Testis (tissue), 3 donors: ENCODE measurements around the gene CHST12. TPM values are rescaled to one million over a fixed set of nuclear protein-coding genes. Genes with fewer than 3 reads are reported as not detected.

Experiments used
- DNase-seq: peaks from one replicate; pipeline ENCODE4 v3.0.0-alpha.2; 2019
- H3K27ac ChIP-seq, 2 donors: fragments of 200-600 bp; sonication (generic); one replicate each; pipeline ENCODE4 v1.5.1; 2019
- H3K27me3 ChIP-seq: fragments of 200-600 bp; sonication (generic); one replicate; pipeline ENCODE4 v1.5.1; 2019
- H3K36me3 ChIP-seq: fragments of 200-600 bp; sonication (generic); one replicate; pipeline ENCODE4 v1.5.1; 2017; ENCODE audit warnings: low read depth; ENCODE audit errors: missing control alignments
- H3K4me1 ChIP-seq: fragments of 200-600 bp; sonication (generic); one replicate; pipeline ENCODE4 v1.5.1; 2019
- H3K4me3 ChIP-seq, 2 donors: fragments of 200-600 bp; sonication (generic); one replicate each; pipeline ENCODE4 v1.5.1; 2017 to 2019
- H3K9me3 ChIP-seq: fragments of 200-600 bp; sonication (generic); one replicate; pipeline ENCODE4 v1.5.1; 2017
- CTCF ChIP-seq, 3 experiments: fragments of 450-650 bp in 2 of 3; fragments of 200-600 bp in 1 of 3; sonication (generic) in 1 of 3; IDR thresholded peaks; one replicate each; pipeline ENCODE4 v1.5.1; 2016 to 2019; ENCODE audit warnings: antibody characterized with exemption in 3 of 3, mild to moderate bottlenecking in 2 of 3, moderate library complexity in 1 of 3
- POLR2A ChIP-seq: fragments of 450-650 bp; IDR thresholded peaks from one replicate; pipeline ENCODE4 v1.6.1; 2017; ENCODE audit warnings: antibody characterized with exemption, mild to moderate bottlenecking, moderate library complexity
- WGBS, 2 donors: methylation state at CpG; one replicate each; pipeline ENCODE4 v1.1.5; 2018; 5-methylcytosine and 5-hydroxymethylcytosine counted together
- intact Hi-C: fragments of 100-400 bp; cut with DNase I; formaldehyde crosslinking; loops from one replicate; pipeline ENCODE4 v1.15.1; 2023; ENCODE audit warnings: low total_unique reads
- polyA plus RNA-seq: library from polyadenylated mRNA; stranded (reverse); fragments of 350-450 nt; fragmentation: Illumina TruSeq; extraction: RNeasy Lipid Tissue Mini Kit (QIAGEN cat#74804); gene quantifications from one replicate; pipeline ENCODE4 v1.2.3, GENCODE V29; 2014; ENCODE audit warnings: low read depth, low replicate concordance; ENCODE audit not compliant: insufficient read depth
- total RNA-seq, 2 donors: library from RNA; depleted of rRNA; stranded (reverse); fragments of >200 nt; gene quantifications; one replicate each; pipeline ENCODE4 v1.2.3, GENCODE V29; 2016

CHST12 gene
- total and polyA plus RNA-seq, 3 donors from 2014 or later, result 15.3 to 42.1 (median 42.0) TPM

DNA sequence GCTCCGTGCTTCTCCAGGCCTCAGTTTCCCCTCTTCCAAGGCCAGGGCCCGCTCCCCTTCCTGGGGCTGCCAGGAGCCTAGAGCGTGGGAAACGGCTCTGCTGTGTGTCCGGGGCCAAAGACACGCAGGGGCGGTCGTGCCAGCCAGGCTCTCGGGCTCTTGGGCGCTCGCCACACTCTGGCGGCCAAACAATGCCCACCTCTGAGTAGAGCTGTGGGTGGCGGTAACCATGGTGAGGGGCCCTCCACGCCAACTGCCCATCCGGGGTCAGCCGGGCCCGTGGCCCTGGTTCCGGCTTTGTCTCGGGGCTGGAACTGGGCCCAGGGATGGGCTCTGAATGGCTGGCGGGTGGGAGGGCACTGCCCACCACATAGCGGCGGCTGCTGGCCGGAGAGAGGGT, 56.8 kb downstream of the CHST12 start:
- no peaks in the 10 kb centered on the region for H3K4me1 ChIP-seq
- H3K36me3 ChIP-seq, result no peaks in the 10 kb centered on the region
- intact Hi-C loops, result no loop called here
- no peak overlapping the region for H3K27ac ChIP-seq
- H3K9me3 ChIP-seq, result no peaks in the 10 kb centered on the region
- no peak overlapping the region for H3K4me3 ChIP-seq
- no peak for DNase-seq
- TF ChIP-seq POLR2A (no peak), CTCF (IDR thresholded peaks at IDR 0.05) (no peak)
- WGBS, 2 donors, result 90 to 93% methylated on average over 11 to 23 of the region's 23 CpGs
- H3K27me3 ChIP-seq, result no peaks in the 10 kb centered on the region

GRCh38 chr7:2460641-2461040, 57.2 kb downstream of the CHST12 start:
- WGBS, 2 donors, result 90% methylated on average over 6 of the region's 6 CpGs; no CpG with 5 or more reads in 1 of the 2 donors
- Histone ChIP-seq H3K4me3 (no peak overlapping the region), H3K27me3 (no peaks in the 10 kb centered on the region), H3K27ac (no peak overlapping the region), H3K36me3 (no peaks in the 10 kb centered on the region), H3K9me3 (no peaks in the 10 kb centered on the region), H3K4me1 (no peaks in the 10 kb centered on the region)
- no peak for DNase-seq
- no peak for TF ChIP-seq CTCF (IDR thresholded peaks at IDR 0.05)
- no peak for TF ChIP-seq POLR2A
- intact Hi-C loops, result no loop called here

GRCh38 chr7:2461268-2462026, 58.0 kb downstream of the CHST12 start:
- no peak for TF ChIP-seq POLR2A
- TF ChIP-seq CTCF (IDR thresholded peaks at IDR 0.05), result no peak
- no peaks in the 10 kb centered on the region for H3K27me3 ChIP-seq
- 88 to 91% methylated on average over 11 to 15 of the region's 15 CpGs for WGBS, 2 donors
- H3K4me1 ChIP-seq, result no peaks in the 10 kb centered on the region
- no peak for DNase-seq
- no peaks in the 10 kb centered on the region for H3K9me3 ChIP-seq
- no peak overlapping the region for H3K27ac ChIP-seq
- no peaks in the 10 kb centered on the region for H3K36me3 ChIP-seq
- no peak overlapping the region for H3K4me3 ChIP-seq
- intact Hi-C loops, result no loop called here

- Histone ChIP-seq H3K4me3 (no peak overlapping the region), H3K36me3 (no peaks in the 10 kb centered on the region), H3K4me1 (no peaks in the 10 kb centered on the region), H3K27me3 (no peaks in the 10 kb centered on the region), H3K27ac (no peak overlapping the region), H3K9me3 (no peaks in the 10 kb centered on the region)
- no peak for DNase-seq
- 90% methylated on average over 3 of the region's 3 CpGs for WGBS, 2 donors
- intact Hi-C loops, result no loop called here
- TF ChIP-seq POLR2A (no peak), CTCF (IDR thresholded peaks at IDR 0.05) (no peak)
These were observed 59.3 kb downstream of the CHST12 start for GRCh38 chr7:2462731-2463130.

DNA sequence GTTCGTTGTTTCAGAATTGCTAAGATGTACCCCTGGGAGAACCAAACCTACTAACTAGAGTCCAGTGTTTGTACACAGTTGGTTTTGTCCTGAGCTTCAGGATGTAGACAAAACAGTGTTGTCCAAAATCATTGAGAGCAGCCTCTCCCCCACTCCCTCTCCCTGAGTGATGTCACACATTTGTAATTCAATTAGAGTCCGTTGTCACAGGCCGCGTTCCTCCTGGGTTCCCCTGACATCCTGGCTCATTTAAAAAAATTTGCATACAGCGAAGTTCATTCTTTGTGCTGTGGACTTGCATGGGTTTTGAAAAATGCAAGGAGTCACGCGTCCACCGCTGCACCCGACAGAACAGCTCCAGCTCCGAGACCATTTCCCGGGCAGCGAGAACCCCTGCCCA, 62.5 kb downstream of the CHST12 start:
- Histone ChIP-seq H3K27ac (no peak overlapping the region), H3K4me1 (no peaks in the 10 kb centered on the region), H3K27me3 (no peaks in the 10 kb centered on the region), H3K4me3 (no peak overlapping the region), H3K9me3 (no peaks in the 10 kb centered on the region), H3K36me3 (no peaks in the 10 kb centered on the region)
- intact Hi-C loops, result no loop called here
- no peak for TF ChIP-seq CTCF (IDR thresholded peaks at IDR 0.05)
- TF ChIP-seq POLR2A, result no peak
- 82 to 86% methylated on average over 11 to 12 of the region's 12 CpGs for WGBS, 2 donors
- no peak for DNase-seq
